G401 (cell line): Measurements from ENCODE around the gene MCM3AP. TPM values are rescaled to one million over a fixed set of nuclear protein-coding genes. Genes with fewer than 3 reads are reported as not detected.
"Not testable (repeated sequence)": the region's sequence is repeated elsewhere in the genome, so short reads cannot be mapped to it uniquely, and the experiment has no call there.

Source experiments
- DNase-seq: peaks from one replicate; pipeline ENCODE4 v3.0.0-alpha.2; 2015; ENCODE audit warnings: low spot score
- in situ Hi-C: cut with HindIII; loops from 2 replicates; pipeline ENCODE4 v1.10.0; 2016; ENCODE audit warnings: low sequenced_read_pairs, mixed read lengths
- total RNA-seq: library from RNA; depleted of rRNA; stranded (reverse); fragments of >200 nt; shearing (Covaris generic); gene quantifications from 2 replicates; pipeline ENCODE4 v1.2.3, GENCODE V29; 2014

The MCM3AP gene
- total RNA-seq, 1 experiment from 2014 or later = 127 TPM

GRCh38 chr21:46210378-46211136, 74.9 kb downstream of the MCM3AP start:
- DNase-seq = no peak
- in situ Hi-C loops = no loop called here

- no peak for DNase-seq
- in situ Hi-C loops = no loop called here
Observed at GRCh38 chr21:46208761-46209721, 76.4 kb downstream of the MCM3AP start.

GRCh38 chr21:46207920-46208591, 77.4 kb downstream of the MCM3AP start:
- in situ Hi-C loops = no loop called here
- DNase-seq = no peak

- DNase-seq = no peak
- in situ Hi-C loops = no loop called here
Observed at GRCh38 chr21:46207006-46207919, 78.1 kb downstream of the MCM3AP start.

- no peak for DNase-seq
- in situ Hi-C loops = no loop called here
Observed at GRCh38 chr21:46206163-46207005, 79.0 kb downstream of the MCM3AP start.

GRCh38 chr21:46205766-46206162, 79.6 kb downstream of the MCM3AP start:
- in situ Hi-C loops = no loop called here
- no peak for DNase-seq

- DNase-seq = no peak
- in situ Hi-C loops = no loop called here
Observed at GRCh38 chr21:46205166-46205565, 80.2 kb downstream of the MCM3AP start.

- no peak for DNase-seq
- in situ Hi-C loops = no loop called here
Observed at GRCh38 chr21:46203203-46203600, 82.2 kb downstream of the MCM3AP start.

- in situ Hi-C loops = no loop called here
- DNase-seq = no peak
Observed at GRCh38 chr21:46202592-46203202, 82.7 kb downstream of the MCM3AP start.

GRCh38 chr21:46200877-46201803, 84.3 kb downstream of the MCM3AP start:
- DNase-seq, in situ Hi-C loops: not testable (repeated sequence)

GRCh38 chr21:46199436-46200373, 85.7 kb downstream of the MCM3AP start:
- in situ Hi-C loops = no loop called here

GRCh38 chr21:46196733-46197132, 88.7 kb downstream of the MCM3AP start:
- no peak for DNase-seq
- in situ Hi-C loops = no loop called here

More at GRCh38 chr21:46199436-46200373, 85.7 kb downstream of the MCM3AP start:
- no peak for DNase-seq

GRCh38 chr21:46195595-46196195, 89.7 kb downstream of the MCM3AP start:
- DNase-seq = no peak
- in situ Hi-C loops = no loop called here

GRCh38 chr21:46194374-46195334, 90.8 kb downstream of the MCM3AP start:
- DNase-seq = peak; percentile 60
- in situ Hi-C loops = no loop called here
